ENCODE data around the gene PRR11. TPM values are rescaled to one million over a fixed set of nuclear protein-coding genes. Genes with fewer than 3 reads are reported as not detected.

The PRR11 gene
- total RNA-seq, 1 experiment from 2014 or later, result 86.7 TPM

DNA sequence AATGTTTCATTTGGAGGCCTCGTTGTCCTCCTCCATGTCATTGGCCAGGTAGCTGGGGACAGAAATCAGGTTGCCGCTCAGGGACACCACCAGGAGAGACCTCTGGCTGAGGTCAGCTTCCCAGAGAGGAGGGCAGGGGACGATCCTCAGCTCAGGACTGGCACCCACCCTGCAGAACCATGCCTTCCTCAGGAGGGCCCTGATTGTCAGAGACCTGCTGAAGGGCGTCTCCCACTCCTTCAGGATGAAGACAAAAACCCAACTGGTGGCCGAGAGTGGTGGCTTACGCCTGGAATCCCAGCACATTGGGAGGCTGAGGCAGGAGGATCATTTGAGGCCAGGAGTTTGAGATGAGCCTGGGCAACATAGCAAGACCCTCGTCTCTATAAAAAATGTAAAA is 19.5 kb downstream of the PRR11 start:
- no TSS peak for BruUV-seq (replicated peaks)
- Histone ChIP-seq H3K4me2 (ENCODE audit: low read length) (no peak overlapping the region), H4K20me1 (ENCODE audit: insufficient read depth) (no peaks in the 10 kb centered on the region), H3K4me3 (replicated peaks in 1 of 2; ENCODE audit: low read depth in 1 of 2, low read length in 2 of 2) (no peak overlapping the region), H3K27me3 (ENCODE audit: insufficient read depth, low read length) (no peaks in the 10 kb centered on the region), H2AFZ (ENCODE audit: low read depth, low read length, poor library complexity, severe bottlenecking) (no peak overlapping the region), H3K9me2 (ENCODE audit: insufficient read depth) (no peaks in the 10 kb centered on the region), H3K27ac (ENCODE audit: low read depth, low read length) (no peak overlapping the region), H3K9me3 (ENCODE audit: control insufficient read depth in 1 of 2, insufficient read depth in 1 of 2, low read depth in 1 of 2, low read length in 2 of 2) (no peaks in the 10 kb centered on the region), H3K36me3 (ENCODE audit: control insufficient read depth in 1 of 2, insufficient read depth in 2 of 2, low read length in 2 of 2) (peaks cover 21 to 24% of the 10 kb centered on the region in 2 experiments), H3K9ac (ENCODE audit: low read length) (no peak overlapping the region), H3K79me2 (ENCODE audit: insufficient read depth, low read length) (no peaks in the 10 kb centered on the region; the same call in none of the 2 replicates), H3K4me1 (ENCODE audit: control insufficient read depth in 1 of 2, insufficient read depth in 2 of 2, low read length in 2 of 2) (no peaks in the 10 kb centered on the region)
- no peak for TF ChIP-seq ZNF274 (IDR thresholded peaks at IDR 0.05; ENCODE audit: low read depth, low read length)
- TF ChIP-seq FOSL1 (IDR thresholded peaks at IDR 0.05; ENCODE audit: low read depth), result no peak
- POLR2A ChIA-PET, result no interaction called here
- DNase-seq (ENCODE audit: low read depth, low spot score), result no peak
- intact Hi-C loops (cut with micrococcal nuclease), result no loop called here
- no peak for ATAC-seq
- RAD21 ChIA-PET (ENCODE audit: low non-redundant PET in 1 of 2, low total read pairs in 2 of 2, uncharacterized antibody in 2 of 2, unreplicated experiment in 2 of 2), result no interaction called here
- CTCF ChIA-PET, result no interaction called here

DNA sequence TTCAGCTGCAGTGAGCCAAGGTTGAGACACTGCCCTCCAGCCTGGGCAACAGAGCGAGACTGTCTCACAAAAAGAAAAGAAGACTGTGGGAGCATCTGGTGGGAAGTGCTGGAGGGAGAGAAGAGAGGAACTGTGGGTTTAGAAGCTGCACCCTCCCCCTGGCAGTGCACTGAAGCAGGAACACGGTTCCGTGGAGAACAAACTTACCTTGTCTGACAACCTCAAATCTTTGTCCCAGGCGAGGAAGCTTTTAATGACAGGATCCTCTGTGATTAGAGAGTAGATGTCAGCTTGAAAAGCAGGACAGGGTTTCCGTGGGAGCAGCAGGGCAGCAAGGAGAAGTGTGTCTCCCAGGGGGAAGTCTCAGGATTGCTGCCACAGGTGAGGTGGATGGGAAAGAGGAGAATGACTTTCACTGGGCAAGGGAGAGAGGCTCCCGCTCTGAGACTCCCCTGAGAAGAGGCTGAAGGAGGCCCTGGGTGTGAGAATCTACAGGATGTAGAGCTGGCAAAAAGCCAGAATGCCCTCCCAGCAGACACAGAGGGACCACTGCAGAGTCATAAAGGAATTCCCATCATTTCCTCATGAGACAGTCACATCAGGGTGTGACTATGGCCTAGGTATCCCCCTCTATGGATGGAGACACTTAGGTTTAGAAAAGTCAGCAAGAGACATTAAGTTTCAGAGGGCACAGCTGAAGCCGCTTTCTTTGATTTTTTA is 22.9 kb downstream of the PRR11 start:
- no peak overlapping the region for H3K27ac ChIP-seq (ENCODE audit: low read depth, low read length)
- RAD21 ChIA-PET (ENCODE audit: low non-redundant PET in 1 of 2, low total read pairs in 2 of 2, uncharacterized antibody in 2 of 2, unreplicated experiment in 2 of 2), result no interaction called here
- H3K9me2 ChIP-seq (ENCODE audit: insufficient read depth), result no peaks in the 10 kb centered on the region
- H3K4me3 ChIP-seq (replicated peaks in 1 of 2; ENCODE audit: low read depth in 1 of 2, low read length in 2 of 2), result no peak overlapping the region
- no peak overlapping the region for H2AFZ ChIP-seq (ENCODE audit: low read depth, low read length, poor library complexity, severe bottlenecking)
- no peaks in the 10 kb centered on the region for H3K9me3 ChIP-seq (ENCODE audit: control insufficient read depth in 1 of 2, insufficient read depth in 1 of 2, low read depth in 1 of 2, low read length in 2 of 2)
- H3K9ac ChIP-seq (ENCODE audit: low read length), result no peak overlapping the region
- H3K4me2 ChIP-seq (ENCODE audit: low read length), result no peak overlapping the region
- peaks cover 5 to 7% of the 10 kb centered on the region in 2 experiments; a peak in 2 of 4 replicates for H3K36me3 ChIP-seq (ENCODE audit: control insufficient read depth in 1 of 2, insufficient read depth in 2 of 2, low read length in 2 of 2)
- H3K4me1 ChIP-seq (ENCODE audit: control insufficient read depth in 1 of 2, insufficient read depth in 2 of 2, low read length in 2 of 2), result no peaks in the 10 kb centered on the region
- DNase-seq (ENCODE audit: low read depth, low spot score), result no peak
- H3K79me2 ChIP-seq (ENCODE audit: insufficient read depth, low read length), result no peaks in the 10 kb centered on the region; the same call in 1 of the 2 replicates
- H4K20me1 ChIP-seq (ENCODE audit: insufficient read depth), result no peaks in the 10 kb centered on the region
- ATAC-seq, result no peak
- CTCF ChIA-PET, result no interaction called here
- TF ChIP-seq ZFX (IDR thresholded peaks at IDR 0.05) (no peak), SRF (IDR thresholded peaks at IDR 0.05; ENCODE audit: low read depth) (no peak), SIN3A (IDR thresholded peaks at IDR 0.05; ENCODE audit: low read depth) (no peak), SP1 (IDR thresholded peaks at IDR 0.05; ENCODE audit: low read depth) (no peak), ELF1 (IDR thresholded peaks at IDR 0.05; ENCODE audit: borderline replicate concordance, low read depth) (no peak), RAD21 (IDR thresholded peaks at IDR 0.05; ENCODE audit: low read depth) (no peak), EGR1 (IDR thresholded peaks at IDR 0.05; ENCODE audit: low read depth) (no peak), CBX3 (IDR thresholded peaks at IDR 0.05; ENCODE audit: low read depth) (no peak), POLR2A (IDR thresholded peaks at IDR 0.05; ENCODE audit: borderline replicate concordance, extremely low read depth, insufficient read depth, insufficient read length) (no peak), ZNF274 (IDR thresholded peaks at IDR 0.05; ENCODE audit: low read depth, low read length) (no peak)
- TF ChIP-seq, protein P1, sequence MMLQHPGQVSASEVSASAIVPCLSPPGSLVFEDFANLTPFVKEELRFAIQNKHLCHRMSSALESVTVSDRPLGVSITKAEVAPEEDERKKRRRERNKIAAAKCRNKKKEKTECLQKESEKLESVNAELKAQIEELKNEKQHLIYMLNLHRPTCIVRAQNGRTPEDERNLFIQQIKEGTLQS (IDR thresholded peaks at IDR 0.05), result no peak
- TF ChIP-seq, protein P2, sequence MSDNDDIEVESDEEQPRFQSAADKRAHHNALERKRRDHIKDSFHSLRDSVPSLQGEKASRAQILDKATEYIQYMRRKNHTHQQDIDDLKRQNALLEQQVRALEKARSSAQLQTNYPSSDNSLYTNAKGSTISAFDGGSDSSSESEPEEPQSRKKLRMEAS (IDR thresholded peaks at IDR 0.05), result no peak
- TF ChIP-seq, protein P3, sequence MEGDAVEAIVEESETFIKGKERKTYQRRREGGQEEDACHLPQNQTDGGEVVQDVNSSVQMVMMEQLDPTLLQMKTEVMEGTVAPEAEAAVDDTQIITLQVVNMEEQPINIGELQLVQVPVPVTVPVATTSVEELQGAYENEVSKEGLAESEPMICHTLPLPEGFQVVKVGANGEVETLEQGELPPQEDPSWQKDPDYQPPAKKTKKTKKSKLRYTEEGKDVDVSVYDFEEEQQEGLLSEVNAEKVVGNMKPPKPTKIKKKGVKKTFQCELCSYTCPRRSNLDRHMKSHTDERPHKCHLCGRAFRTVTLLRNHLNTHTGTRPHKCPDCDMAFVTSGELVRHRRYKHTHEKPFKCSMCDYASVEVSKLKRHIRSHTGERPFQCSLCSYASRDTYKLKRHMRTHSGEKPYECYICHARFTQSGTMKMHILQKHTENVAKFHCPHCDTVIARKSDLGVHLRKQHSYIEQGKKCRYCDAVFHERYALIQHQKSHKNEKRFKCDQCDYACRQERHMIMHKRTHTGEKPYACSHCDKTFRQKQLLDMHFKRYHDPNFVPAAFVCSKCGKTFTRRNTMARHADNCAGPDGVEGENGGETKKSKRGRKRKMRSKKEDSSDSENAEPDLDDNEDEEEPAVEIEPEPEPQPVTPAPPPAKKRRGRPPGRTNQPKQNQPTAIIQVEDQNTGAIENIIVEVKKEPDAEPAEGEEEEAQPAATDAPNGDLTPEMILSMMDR (IDR thresholded peaks at IDR 0.05 in 2 of 3, conservative IDR thresholded peaks at IDR 0.05 in 1 of 3; ENCODE audit: borderline replicate concordance in 1 of 3, insufficient read depth in 1 of 3, low read depth in 2 of 3, low read length in 2 of 3), result no peak
- TF ChIP-seq, protein P4, sequence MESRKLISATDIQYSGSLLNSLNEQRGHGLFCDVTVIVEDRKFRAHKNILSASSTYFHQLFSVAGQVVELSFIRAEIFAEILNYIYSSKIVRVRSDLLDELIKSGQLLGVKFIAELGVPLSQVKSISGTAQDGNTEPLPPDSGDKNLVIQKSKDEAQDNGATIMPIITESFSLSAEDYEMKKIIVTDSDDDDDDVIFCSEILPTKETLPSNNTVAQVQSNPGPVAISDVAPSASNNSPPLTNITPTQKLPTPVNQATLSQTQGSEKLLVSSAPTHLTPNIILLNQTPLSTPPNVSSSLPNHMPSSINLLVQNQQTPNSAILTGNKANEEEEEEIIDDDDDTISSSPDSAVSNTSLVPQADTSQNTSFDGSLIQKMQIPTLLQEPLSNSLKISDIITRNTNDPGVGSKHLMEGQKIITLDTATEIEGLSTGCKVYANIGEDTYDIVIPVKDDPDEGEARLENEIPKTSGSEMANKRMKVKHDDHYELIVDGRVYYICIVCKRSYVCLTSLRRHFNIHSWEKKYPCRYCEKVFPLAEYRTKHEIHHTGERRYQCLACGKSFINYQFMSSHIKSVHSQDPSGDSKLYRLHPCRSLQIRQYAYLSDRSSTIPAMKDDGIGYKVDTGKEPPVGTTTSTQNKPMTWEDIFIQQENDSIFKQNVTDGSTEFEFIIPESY (IDR thresholded peaks at IDR 0.05; ENCODE audit: extremely low read depth, insufficient replicate concordance, low read length), result no peak
- POLR2A ChIA-PET, result interaction anchor here (1.1 kb wide), 1 partner anchor 31 kb away, joined by 3 read pairs; the partner anchor contains the start of gene SMG8
- intact Hi-C loops (cut with micrococcal nuclease), result no loop called here
- no TSS peak for BruUV-seq (replicated peaks)
- no peaks in the 10 kb centered on the region for H3K27me3 ChIP-seq (ENCODE audit: insufficient read depth, low read length)
